ENCODE results near the gene OSBPL7. TPM values are rescaled to one million over a fixed set of nuclear protein-coding genes. Genes with fewer than 3 reads are reported as not detected.

OSBPL7 gene
- total RNA-seq, 1 donor from 2014 or later, result 4.4 TPM

DNA sequence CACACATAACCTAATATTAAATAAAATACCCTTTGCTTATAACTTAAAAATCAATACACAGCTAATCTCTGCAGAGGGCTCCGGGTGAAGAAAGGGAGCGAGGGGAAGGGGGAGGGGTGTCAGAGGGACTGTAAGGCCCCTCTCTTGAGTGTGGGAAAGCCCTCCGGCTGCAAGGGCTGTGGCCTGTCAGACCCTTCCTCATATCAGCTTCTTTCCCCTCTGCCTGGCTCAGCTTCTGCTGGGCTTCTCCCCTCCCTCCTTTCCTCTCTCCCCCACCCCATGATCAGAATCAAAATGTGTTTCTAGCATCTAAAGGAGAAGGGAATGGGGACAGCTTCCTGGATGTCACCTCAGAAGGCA lies 24.1 kb upstream of the OSBPL7 start:
- H3K27me3 ChIP-seq (ENCODE audit: low read depth), result peaks cover 72% of the 10 kb centered on the region
- H3K27ac ChIP-seq (replicated peaks), result no peak overlapping the region
- TF ChIP-seq, protein P1, sequence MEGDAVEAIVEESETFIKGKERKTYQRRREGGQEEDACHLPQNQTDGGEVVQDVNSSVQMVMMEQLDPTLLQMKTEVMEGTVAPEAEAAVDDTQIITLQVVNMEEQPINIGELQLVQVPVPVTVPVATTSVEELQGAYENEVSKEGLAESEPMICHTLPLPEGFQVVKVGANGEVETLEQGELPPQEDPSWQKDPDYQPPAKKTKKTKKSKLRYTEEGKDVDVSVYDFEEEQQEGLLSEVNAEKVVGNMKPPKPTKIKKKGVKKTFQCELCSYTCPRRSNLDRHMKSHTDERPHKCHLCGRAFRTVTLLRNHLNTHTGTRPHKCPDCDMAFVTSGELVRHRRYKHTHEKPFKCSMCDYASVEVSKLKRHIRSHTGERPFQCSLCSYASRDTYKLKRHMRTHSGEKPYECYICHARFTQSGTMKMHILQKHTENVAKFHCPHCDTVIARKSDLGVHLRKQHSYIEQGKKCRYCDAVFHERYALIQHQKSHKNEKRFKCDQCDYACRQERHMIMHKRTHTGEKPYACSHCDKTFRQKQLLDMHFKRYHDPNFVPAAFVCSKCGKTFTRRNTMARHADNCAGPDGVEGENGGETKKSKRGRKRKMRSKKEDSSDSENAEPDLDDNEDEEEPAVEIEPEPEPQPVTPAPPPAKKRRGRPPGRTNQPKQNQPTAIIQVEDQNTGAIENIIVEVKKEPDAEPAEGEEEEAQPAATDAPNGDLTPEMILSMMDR (IDR thresholded peaks at IDR 0.05; ENCODE audit: borderline replicate concordance), result no peak
- H3K4me3 ChIP-seq, result no peak overlapping the region
- H3K9me3 ChIP-seq (replicated peaks), result no peaks in the 10 kb centered on the region
- H3K36me3 ChIP-seq, result no peaks in the 10 kb centered on the region
- DNase-seq, result no peak
- peaks cover 23% of the 10 kb centered on the region for H3K4me1 ChIP-seq
- intact Hi-C loops (cut with micrococcal nuclease), result loop anchor here (10.0 kb wide), 1 partner anchor 129 kb away; the partner anchor contains the start of gene CDK5RAP3

DNA sequence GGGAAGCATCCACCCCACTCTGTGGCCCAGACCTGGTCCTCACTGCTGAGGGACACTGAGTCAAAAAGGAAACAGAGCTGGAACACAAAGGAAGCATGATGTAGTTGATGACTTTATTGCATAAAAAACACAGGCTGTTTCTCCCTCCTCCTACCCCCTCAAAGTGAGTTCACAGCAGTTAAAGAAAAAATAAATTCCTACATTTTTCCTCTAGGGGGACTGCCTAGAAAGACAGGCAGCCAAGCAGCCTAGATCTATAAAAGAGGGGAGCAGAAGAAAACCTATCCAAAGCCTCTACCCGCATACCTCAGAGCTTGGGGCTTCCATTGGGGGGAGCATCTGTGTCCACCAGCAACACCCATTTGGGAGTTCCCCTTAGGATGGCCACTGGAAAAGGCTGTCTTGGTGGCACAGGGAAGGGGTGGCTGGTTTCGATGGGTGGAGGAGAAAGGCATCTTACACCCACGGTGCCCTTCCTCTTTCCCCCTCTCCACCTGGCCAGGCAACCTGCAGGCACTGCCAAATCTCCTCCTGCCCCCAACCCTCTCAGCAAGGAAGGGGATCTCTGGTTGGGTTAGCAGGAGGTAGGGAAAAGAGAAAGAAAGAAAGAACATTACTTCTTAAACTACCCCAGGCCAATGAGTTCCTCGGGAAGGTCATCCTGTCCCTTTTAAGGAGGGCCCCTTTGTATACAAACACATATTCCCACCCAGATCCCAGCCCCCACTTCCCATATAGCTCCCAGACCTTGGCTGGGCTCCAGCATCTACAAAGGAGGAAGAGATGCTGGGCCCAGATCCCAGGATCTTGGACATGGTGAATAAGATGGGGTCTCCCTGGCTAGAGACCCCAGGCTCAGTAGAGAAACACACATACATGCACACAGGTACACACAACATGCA lies 23.5 kb upstream of the OSBPL7 start:
- H3K27ac ChIP-seq (replicated peaks), result no peak overlapping the region
- DNase-seq, result no peak
- no peak overlapping the region for H3K4me3 ChIP-seq
- H3K9me3 ChIP-seq (replicated peaks), result no peaks in the 10 kb centered on the region
- H3K4me1 ChIP-seq, result peaks cover 25% of the 10 kb centered on the region
- intact Hi-C loops (cut with micrococcal nuclease), result loop anchor here (10.0 kb wide), 1 partner anchor 130 kb away; the partner anchor contains the start of gene CDK5RAP3
- TF ChIP-seq, protein P1 (IDR thresholded peaks at IDR 0.05; ENCODE audit: borderline replicate concordance), result no peak
- H3K27me3 ChIP-seq (ENCODE audit: low read depth), result peaks cover 66% of the 10 kb centered on the region
- no peaks in the 10 kb centered on the region for H3K36me3 ChIP-seq

GRCh38 chr17:47844227-47844626 lies 22.6 kb upstream of the OSBPL7 start:
- TF ChIP-seq, protein P1 (IDR thresholded peaks at IDR 0.05; ENCODE audit: borderline replicate concordance), result no peak
- no peak overlapping the region for H3K4me3 ChIP-seq
- H3K36me3 ChIP-seq, result no peaks in the 10 kb centered on the region
- intact Hi-C loops (cut with micrococcal nuclease), result loop anchor here (10.0 kb wide), 1 partner anchor 131 kb away; the partner anchor contains the start of gene CDK5RAP3
- H3K9me3 ChIP-seq (replicated peaks), result no peaks in the 10 kb centered on the region
- no peak for DNase-seq
- no peak overlapping the region for H3K27ac ChIP-seq (replicated peaks)
- peaks cover 33% of the 10 kb centered on the region for H3K4me1 ChIP-seq
- H3K27me3 ChIP-seq (ENCODE audit: low read depth), result peaks cover 57% of the 10 kb centered on the region

DNA sequence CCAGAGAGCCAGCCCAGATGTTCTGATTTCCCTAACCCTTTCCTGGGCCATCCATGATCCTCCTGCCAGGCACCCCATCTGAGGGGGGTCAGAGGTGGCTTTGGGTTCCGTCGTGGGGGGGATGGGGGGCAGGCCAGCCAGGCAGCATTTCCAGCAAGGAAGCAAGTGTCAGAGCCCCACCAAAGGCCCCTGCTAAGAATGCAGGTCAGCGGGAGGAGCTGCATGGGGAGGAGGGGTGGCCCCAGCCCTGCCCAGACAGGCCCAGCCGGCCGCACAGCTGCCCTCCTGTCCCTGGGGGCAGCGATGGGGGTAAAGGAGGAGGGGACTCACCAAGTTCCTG lies 21.8 kb upstream of the OSBPL7 start:
- Histone ChIP-seq H3K27ac (replicated peaks) (no peak overlapping the region), H3K4me1 (peaks cover 38% of the 10 kb centered on the region), H3K4me3 (no peak overlapping the region), H3K9me3 (replicated peaks) (no peaks in the 10 kb centered on the region), H3K36me3 (peaks cover 6% of the 10 kb centered on the region), H3K27me3 (ENCODE audit: low read depth) (peaks cover 49% of the 10 kb centered on the region)
- intact Hi-C loops (cut with micrococcal nuclease), result loop anchor here (10.0 kb wide), 1 partner anchor 131 kb away; the partner anchor contains the start of gene CDK5RAP3
- TF ChIP-seq, protein P1 (IDR thresholded peaks at IDR 0.05; ENCODE audit: borderline replicate concordance), result no peak
- DNase-seq, result no peak

DNA sequence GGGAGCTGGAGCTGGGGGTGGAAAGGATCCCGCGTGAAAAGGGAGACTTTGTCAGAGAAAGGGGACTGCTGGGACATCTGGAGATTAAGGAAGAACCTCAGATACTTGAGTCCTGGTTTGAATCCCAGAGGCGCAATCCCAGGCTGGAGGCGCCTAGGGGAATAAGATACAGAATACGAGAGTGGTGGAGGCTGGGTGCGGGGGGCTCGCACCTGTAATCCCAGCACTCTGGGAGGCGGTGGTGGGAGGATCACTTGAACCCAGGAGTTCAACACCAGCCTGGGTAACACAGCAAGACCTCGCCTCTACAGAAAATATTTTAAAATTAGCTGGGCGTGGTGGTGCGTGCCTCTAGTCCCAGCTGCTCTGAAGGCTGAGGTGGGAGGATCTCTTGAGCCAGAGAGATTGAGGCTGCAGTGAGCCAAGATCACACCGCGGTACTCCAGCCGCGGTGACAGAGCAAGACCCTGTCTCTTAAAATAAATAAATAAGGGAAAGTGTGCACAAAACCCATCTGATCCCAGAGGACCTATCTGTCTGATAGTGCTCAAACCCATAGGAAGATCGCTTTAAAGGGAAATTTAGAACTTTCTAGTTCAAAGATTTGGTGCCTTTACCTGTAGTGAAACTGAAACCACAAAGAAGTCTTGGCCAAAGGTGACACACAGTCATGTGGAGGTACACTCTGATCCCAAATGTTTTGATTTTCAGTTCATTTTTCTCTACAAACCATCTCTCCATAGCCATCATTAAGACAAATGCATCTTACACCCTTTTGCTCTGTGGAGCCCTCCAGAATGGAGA lies 20.1 kb upstream of the OSBPL7 start:
- Histone ChIP-seq H3K4me1 (peaks cover 40% of the 10 kb centered on the region), H3K27me3 (ENCODE audit: low read depth) (peaks cover 32% of the 10 kb centered on the region), H3K27ac (replicated peaks) (peak overlapping the region; percentile 81), H3K36me3 (peaks cover 20% of the 10 kb centered on the region), H3K9me3 (replicated peaks) (no peaks in the 10 kb centered on the region), H3K4me3 (peak overlapping the region; percentile 87)
- intact Hi-C loops (cut with micrococcal nuclease), result loop anchor here (2.0 to 10.0 kb wide), 2 partner anchors 49 to 133 kb away; partner anchors contain the start of gene CDK5RAP3
- TF ChIP-seq, protein P1 (IDR thresholded peaks at IDR 0.05; ENCODE audit: borderline replicate concordance), result no peak
- no peak for DNase-seq
